GM23338 (cell line): ENCODE data around the gene ACAN. TPM values are rescaled to one million over a fixed set of nuclear protein-coding genes. Genes with fewer than 3 reads are reported as not detected.
A peak's percentile ranks its signal among the peaks of the same experiment; 100 is the strongest.

Experiments used
- ATAC-seq: fragments of 200-7000 bp; cut with Tn5 transposase; 3 replicates; pipeline ENCODE4 v1.9.1; 2020
- DNase-seq: peaks from one replicate; pipeline ENCODE4 v3.0.0-alpha.2; 2015; ENCODE audit warnings: low spot score
- H2AFZ ChIP-seq: fragments of 200-600 bp; sonication (generic); 2 replicates; pipeline ENCODE4 v1.8.0; 2016; ENCODE audit warnings: antibody characterized with exemption, mild to moderate bottlenecking, moderate library complexity
- H3F3A ChIP-seq: fragments of 200-600 bp; sonication (generic); replicated peaks from 2 replicates; pipeline ENCODE4 v1.8.0; 2017; ENCODE audit warnings: antibody characterized with exemption, mixed run types, low read depth
- H3K27ac ChIP-seq: fragments of 200-600 bp; sonication (generic); 2 replicates; pipeline ENCODE4 v1.6.1; 2016; ENCODE audit warnings: low read depth
- H3K27me3 ChIP-seq: fragments of 200-600 bp; sonication (generic); 2 replicates; pipeline ENCODE4 v1.8.0; 2016; ENCODE audit warnings: mild to moderate bottlenecking, mixed run types, moderate library complexity; ENCODE audit not compliant: insufficient read depth
- H3K36me3 ChIP-seq: fragments of 200-600 bp; sonication (generic); 2 replicates; pipeline ENCODE4 v1.8.0; 2016; ENCODE audit warnings: mild to moderate bottlenecking; ENCODE audit not compliant: insufficient read depth
- H3K4me1 ChIP-seq: fragments of 200-600 bp; sonication (generic); 2 replicates; pipeline ENCODE4 v1.8.0; 2016; ENCODE audit warnings: mild to moderate bottlenecking, moderate library complexity; ENCODE audit not compliant: insufficient read depth
- H3K4me2 ChIP-seq: fragments of 200-600 bp; sonication (generic); 2 replicates; pipeline ENCODE4 v1.7.1; 2017; ENCODE audit warnings: mixed run types
- H3K4me3 ChIP-seq: fragments of 200-600 bp; sonication (generic); 2 replicates; pipeline ENCODE4 v1.6.1; 2016; ENCODE audit warnings: mixed run types
- H3K79me2 ChIP-seq: fragments of 200-600 bp; sonication (generic); replicated peaks from 2 replicates; pipeline ENCODE4 v1.8.0; 2017; ENCODE audit warnings: mild to moderate bottlenecking; ENCODE audit not compliant: insufficient read depth
- H3K9me2 ChIP-seq: fragments of 200-600 bp; sonication (generic); 2 replicates; pipeline ENCODE4 v1.8.0; 2017; ENCODE audit not compliant: insufficient read depth
- H4K20me1 ChIP-seq: fragments of 200-600 bp; sonication (generic); replicated peaks from 2 replicates; pipeline ENCODE4 v1.8.0; 2017; ENCODE audit warnings: mild to moderate bottlenecking; ENCODE audit not compliant: insufficient read depth
- H3K27ac Mint-ChIP-seq: 2 replicates; pipeline ENCODE4 v1.8.0; 2020; ENCODE audit warnings: inconsistent platforms, mild to moderate bottlenecking, moderate library complexity, mixed read lengths
- H3K27me3 Mint-ChIP-seq: 3 replicates; pipeline ENCODE4 v1.8.0; 2022; ENCODE audit warnings: low read depth, mild to moderate bottlenecking, moderate library complexity, mixed read lengths, inconsistent platforms; ENCODE audit not compliant: insufficient read depth, poor library complexity
- H3K36me3 Mint-ChIP-seq: 3 replicates; pipeline ENCODE4 v1.8.0; 2021; ENCODE audit warnings: low read depth, mild to moderate bottlenecking, inconsistent platforms, moderate library complexity, mixed read lengths
- H3K4me1 Mint-ChIP-seq: 3 replicates; pipeline ENCODE4 v1.8.0; 2020; ENCODE audit warnings: mild to moderate bottlenecking, inconsistent platforms, mixed read lengths
- H3K4me3 Mint-ChIP-seq: 3 replicates; pipeline ENCODE4 v1.8.0; 2021; ENCODE audit warnings: moderate library complexity, mild to moderate bottlenecking, inconsistent platforms, mixed read lengths
- H3K9me3 Mint-ChIP-seq: 3 replicates; pipeline ENCODE4 v1.8.0; 2020; ENCODE audit warnings: moderate library complexity, mild to moderate bottlenecking, inconsistent platforms, mixed read lengths
- CREB1 ChIP-seq: fragments of 250-450 bp; sonication (Bioruptor Pico); IDR thresholded peaks from 2 replicates; pipeline ENCODE4 v1.5.0; 2020; ENCODE audit warnings: low read depth, mild to moderate bottlenecking, moderate library complexity
- CTCF ChIP-seq, 2 experiments: fragments of 200-600 bp in 1 of 2; sonication (generic) in 1 of 2; conservative IDR thresholded peaks; 2 replicates each; pipeline versions ENCODE4 v1.5.1 to v1.6.1; 2016 to 2017; ENCODE audit warnings: antibody characterized with exemption in 2 of 2, low read depth in 2 of 2, mild to moderate bottlenecking in 2 of 2, moderate library complexity in 1 of 2
- EZH2phosphoT487 ChIP-seq: fragments of 200-600 bp; sonication (generic); IDR thresholded peaks from one replicate; pipeline ENCODE4 v1.8.1; 2018; ENCODE audit warnings: antibody characterized with exemption; ENCODE audit not compliant: unreplicated experiment
- JUNB ChIP-seq: IDR thresholded peaks from one replicate; pipeline ENCODE4 v1.6.1; 2016; ENCODE audit warnings: antibody characterized with exemption; ENCODE audit not compliant: unreplicated experiment
- NANOG ChIP-seq: IDR thresholded peaks from 2 replicates; pipeline ENCODE4 v1.6.1; 2016; ENCODE audit warnings: antibody characterized with exemption, borderline replicate concordance
- POLR2AphosphoS5 ChIP-seq: IDR thresholded peaks from 2 replicates; pipeline ENCODE4 v1.6.1; 2016; ENCODE audit warnings: antibody characterized with exemption, low read depth
- STAT1 ChIP-seq: IDR thresholded peaks from one replicate; pipeline ENCODE4 v1.6.1; 2016; ENCODE audit warnings: antibody characterized with exemption; ENCODE audit not compliant: unreplicated experiment
- ZNF114 ChIP-seq: fragments of 250-450 bp; sonication (Bioruptor Pico); IDR thresholded peaks from 2 replicates; pipeline ENCODE4 v1.5.0; 2020; ENCODE audit warnings: mild to moderate bottlenecking, moderate library complexity
- ZNF331 ChIP-seq: fragments of 250-450 bp; sonication (Bioruptor Pico); IDR thresholded peaks from 2 replicates; pipeline ENCODE4 v1.5.0; 2020; ENCODE audit warnings: low read depth, mild to moderate bottlenecking, moderate library complexity
- polyA plus RNA-seq: library from polyadenylated mRNA; unstranded; fragments of >200 nt; fragmentation: Nextera tagmentation; extraction: Ambion mirVana; gene quantifications from 2 replicates; pipeline ENCODE4 v1.2.1, GENCODE V29; 2016
- total RNA-seq: library from RNA; depleted of rRNA; stranded (reverse); fragments of >200 nt; shearing (Covaris generic); gene quantifications from 2 replicates; pipeline ENCODE4 v1.2.3, GENCODE V29; 2014
- TF ChIP-seq, protein P1 (sequence below): fragments of 250-450 bp; sonication (Bioruptor Pico); IDR thresholded peaks from 2 replicates; pipeline ENCODE4 v1.5.0; 2020; ENCODE audit warnings: mild to moderate bottlenecking, moderate library complexity
- TF ChIP-seq, protein P2 (sequence below): IDR thresholded peaks from 2 replicates; pipeline ENCODE4 v1.6.1; 2016; ENCODE audit warnings: antibody characterized with exemption
- TF ChIP-seq, protein P3 (sequence below): IDR thresholded peaks from one replicate; pipeline ENCODE4 v1.6.1; 2018; ENCODE audit warnings: antibody characterized with exemption; ENCODE audit not compliant: unreplicated experiment

ACAN gene
- total and polyA plus RNA-seq, 2 experiments from 2014 or later = 2.5 to 4.9 TPM

DNA sequence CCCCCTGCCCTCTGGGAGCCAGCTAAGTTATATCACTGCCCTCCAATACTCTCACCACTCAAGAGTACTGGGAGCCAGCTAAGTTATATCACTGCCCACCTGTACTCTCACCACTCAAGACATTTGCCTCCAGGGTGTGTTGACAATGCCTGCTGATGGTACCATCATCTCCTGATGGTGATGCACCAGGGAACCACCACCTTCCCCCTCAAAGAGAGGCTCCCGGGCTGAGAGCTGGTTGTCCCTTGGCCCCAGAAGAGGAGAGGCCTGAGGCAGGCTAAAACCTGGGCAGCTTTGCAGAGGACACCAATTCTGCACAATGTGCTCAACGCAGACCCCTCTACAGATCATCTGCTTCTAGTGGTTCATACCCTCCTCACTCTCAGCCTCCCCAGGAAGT, 99.6 kb downstream of the ACAN start (continued):
- TF ChIP-seq, protein P1, sequence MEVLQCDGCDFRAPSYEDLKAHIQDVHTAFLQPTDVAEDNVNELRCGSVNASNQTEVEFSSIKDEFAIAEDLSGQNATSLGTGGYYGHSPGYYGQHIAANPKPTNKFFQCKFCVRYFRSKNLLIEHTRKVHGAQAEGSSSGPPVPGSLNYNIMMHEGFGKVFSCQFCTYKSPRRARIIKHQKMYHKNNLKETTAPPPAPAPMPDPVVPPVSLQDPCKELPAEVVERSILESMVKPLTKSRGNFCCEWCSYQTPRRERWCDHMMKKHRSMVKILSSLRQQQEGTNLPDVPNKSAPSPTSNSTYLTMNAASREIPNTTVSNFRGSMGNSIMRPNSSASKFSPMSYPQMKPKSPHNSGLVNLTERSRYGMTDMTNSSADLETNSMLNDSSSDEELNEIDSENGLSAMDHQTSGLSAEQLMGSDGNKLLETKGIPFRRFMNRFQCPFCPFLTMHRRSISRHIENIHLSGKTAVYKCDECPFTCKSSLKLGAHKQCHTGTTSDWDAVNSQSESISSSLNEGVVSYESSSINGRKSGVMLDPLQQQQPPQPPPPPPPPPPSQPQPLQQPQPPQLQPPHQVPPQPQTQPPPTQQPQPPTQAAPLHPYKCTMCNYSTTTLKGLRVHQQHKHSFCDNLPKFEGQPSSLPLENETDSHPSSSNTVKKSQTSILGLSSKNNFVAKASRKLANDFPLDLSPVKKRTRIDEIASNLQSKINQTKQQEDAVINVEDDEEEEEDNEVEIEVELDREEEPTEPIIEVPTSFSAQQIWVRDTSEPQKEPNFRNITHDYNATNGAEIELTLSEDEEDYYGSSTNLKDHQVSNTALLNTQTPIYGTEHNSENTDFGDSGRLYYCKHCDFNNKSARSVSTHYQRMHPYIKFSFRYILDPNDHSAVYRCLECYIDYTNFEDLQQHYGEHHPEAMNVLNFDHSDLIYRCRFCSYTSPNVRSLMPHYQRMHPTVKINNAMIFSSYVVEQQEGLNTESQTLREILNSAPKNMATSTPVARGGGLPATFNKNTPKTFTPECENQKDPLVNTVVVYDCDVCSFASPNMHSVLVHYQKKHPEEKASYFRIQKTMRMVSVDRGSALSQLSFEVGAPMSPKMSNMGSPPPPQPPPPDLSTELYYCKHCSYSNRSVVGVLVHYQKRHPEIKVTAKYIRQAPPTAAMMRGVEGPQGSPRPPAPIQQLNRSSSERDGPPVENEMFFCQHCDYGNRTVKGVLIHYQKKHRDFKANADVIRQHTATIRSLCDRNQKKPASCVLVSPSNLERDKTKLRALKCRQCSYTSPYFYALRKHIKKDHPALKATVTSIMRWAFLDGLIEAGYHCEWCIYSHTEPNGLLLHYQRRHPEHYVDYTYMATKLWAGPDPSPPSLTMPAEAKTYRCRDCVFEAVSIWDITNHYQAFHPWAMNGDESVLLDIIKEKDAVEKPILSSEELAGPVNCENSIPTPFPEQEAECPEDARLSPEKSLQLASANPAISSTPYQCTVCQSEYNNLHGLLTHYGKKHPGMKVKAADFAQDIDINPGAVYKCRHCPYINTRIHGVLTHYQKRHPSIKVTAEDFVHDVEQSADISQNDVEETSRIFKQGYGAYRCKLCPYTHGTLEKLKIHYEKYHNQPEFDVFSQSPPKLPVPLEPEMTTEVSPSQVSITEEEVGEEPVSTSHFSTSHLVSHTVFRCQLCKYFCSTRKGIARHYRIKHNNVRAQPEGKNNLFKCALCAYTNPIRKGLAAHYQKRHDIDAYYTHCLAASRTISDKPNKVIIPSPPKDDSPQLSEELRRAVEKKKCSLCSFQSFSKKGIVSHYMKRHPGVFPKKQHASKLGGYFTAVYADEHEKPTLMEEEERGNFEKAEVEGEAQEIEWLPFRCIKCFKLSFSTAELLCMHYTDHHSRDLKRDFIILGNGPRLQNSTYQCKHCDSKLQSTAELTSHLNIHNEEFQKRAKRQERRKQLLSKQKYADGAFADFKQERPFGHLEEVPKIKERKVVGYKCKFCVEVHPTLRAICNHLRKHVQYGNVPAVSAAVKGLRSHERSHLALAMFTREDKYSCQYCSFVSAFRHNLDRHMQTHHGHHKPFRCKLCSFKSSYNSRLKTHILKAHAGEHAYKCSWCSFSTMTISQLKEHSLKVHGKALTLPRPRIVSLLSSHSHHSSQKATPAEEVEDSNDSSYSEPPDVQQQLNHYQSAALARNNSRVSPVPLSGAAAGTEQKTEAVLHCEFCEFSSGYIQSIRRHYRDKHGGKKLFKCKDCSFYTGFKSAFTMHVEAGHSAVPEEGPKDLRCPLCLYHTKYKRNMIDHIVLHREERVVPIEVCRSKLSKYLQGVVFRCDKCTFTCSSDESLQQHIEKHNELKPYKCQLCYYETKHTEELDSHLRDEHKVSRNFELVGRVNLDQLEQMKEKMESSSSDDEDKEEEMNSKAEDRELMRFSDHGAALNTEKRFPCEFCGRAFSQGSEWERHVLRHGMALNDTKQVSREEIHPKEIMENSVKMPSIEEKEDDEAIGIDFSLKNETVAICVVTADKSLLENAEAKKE = no peak
- TF ChIP-seq POLR2AphosphoS5 = no peak
- TF ChIP-seq CTCF (conservative IDR thresholded peaks at IDR 0.05; ENCODE audit: low read depth in 2 of 2) = no peak
- TF ChIP-seq ZNF114 = no peak
- no peak for TF ChIP-seq JUNB

GRCh38 chr15:88904257-88904623, 101.0 kb downstream of the ACAN start:
- no peak overlapping the region; the same call in 1 of the 2 replicates for H3K27ac Mint-ChIP-seq
- Histone ChIP-seq H3K36me3 (peaks cover 45% of the 10 kb centered on the region), H4K20me1 (peaks cover 40% of the 10 kb centered on the region)
- TF ChIP-seq, protein P2, sequence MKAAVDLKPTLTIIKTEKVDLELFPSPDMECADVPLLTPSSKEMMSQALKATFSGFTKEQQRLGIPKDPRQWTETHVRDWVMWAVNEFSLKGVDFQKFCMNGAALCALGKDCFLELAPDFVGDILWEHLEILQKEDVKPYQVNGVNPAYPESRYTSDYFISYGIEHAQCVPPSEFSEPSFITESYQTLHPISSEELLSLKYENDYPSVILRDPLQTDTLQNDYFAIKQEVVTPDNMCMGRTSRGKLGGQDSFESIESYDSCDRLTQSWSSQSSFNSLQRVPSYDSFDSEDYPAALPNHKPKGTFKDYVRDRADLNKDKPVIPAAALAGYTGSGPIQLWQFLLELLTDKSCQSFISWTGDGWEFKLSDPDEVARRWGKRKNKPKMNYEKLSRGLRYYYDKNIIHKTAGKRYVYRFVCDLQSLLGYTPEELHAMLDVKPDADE = no peak
- TF ChIP-seq EZH2phosphoT487 = no peak
- no peak for TF ChIP-seq CREB1 (CRISPR knock-in tag)
- no peak for TF ChIP-seq ZNF331
- no peak for TF ChIP-seq STAT1
- TF ChIP-seq, protein P3, sequence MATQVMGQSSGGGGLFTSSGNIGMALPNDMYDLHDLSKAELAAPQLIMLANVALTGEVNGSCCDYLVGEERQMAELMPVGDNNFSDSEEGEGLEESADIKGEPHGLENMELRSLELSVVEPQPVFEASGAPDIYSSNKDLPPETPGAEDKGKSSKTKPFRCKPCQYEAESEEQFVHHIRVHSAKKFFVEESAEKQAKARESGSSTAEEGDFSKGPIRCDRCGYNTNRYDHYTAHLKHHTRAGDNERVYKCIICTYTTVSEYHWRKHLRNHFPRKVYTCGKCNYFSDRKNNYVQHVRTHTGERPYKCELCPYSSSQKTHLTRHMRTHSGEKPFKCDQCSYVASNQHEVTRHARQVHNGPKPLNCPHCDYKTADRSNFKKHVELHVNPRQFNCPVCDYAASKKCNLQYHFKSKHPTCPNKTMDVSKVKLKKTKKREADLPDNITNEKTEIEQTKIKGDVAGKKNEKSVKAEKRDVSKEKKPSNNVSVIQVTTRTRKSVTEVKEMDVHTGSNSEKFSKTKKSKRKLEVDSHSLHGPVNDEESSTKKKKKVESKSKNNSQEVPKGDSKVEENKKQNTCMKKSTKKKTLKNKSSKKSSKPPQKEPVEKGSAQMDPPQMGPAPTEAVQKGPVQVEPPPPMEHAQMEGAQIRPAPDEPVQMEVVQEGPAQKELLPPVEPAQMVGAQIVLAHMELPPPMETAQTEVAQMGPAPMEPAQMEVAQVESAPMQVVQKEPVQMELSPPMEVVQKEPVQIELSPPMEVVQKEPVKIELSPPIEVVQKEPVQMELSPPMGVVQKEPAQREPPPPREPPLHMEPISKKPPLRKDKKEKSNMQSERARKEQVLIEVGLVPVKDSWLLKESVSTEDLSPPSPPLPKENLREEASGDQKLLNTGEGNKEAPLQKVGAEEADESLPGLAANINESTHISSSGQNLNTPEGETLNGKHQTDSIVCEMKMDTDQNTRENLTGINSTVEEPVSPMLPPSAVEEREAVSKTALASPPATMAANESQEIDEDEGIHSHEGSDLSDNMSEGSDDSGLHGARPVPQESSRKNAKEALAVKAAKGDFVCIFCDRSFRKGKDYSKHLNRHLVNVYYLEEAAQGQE = no peak
- TF ChIP-seq JUNB = no peak
- no peak for TF ChIP-seq NANOG

More at GRCh38 chr15:88904257-88904623, 101.0 kb downstream of the ACAN start:
- Mint-ChIP-seq H3K27me3 (peaks cover 25% of the 10 kb centered on the region), H3K36me3 (peaks cover 99% of the 10 kb centered on the region), H3K4me1 (peaks cover 71% of the 10 kb centered on the region), H3K9me3 (no peaks in the 10 kb centered on the region; the same call in 1 of the 3 replicates), H3K4me3 (no peak overlapping the region)
- Histone ChIP-seq H3K4me3 (no peak overlapping the region), H3K27ac (peak overlapping the region; percentile 52), H3F3A (peaks cover 50% of the 10 kb centered on the region), H3K27me3 (no peaks in the 10 kb centered on the region), H2AFZ (no peak overlapping the region), H3K4me1 (peaks cover 4% of the 10 kb centered on the region), H3K79me2 (peaks cover 32% of the 10 kb centered on the region), H3K4me2 (no peak overlapping the region), H3K9me2 (no peaks in the 10 kb centered on the region)
- DNase-seq (no peak), ATAC-seq (no peak)
